HCT116 (cell line): ENCODE measurements around the gene ARFGEF3. TPM values are rescaled to one million over a fixed set of nuclear protein-coding genes. Genes with fewer than 3 reads are reported as not detected.
"Not testable (repeated sequence)": the region's sequence is repeated elsewhere in the genome, so short reads cannot be mapped to it uniquely, and the experiment has no call there.

Experiments
- ATAC-seq: fragments of 200-7000 bp; cut with Tn5 transposase; 2 replicates; pipeline ENCODE4 v1.9.1; 2020; ENCODE audit warnings: mild to moderate bottlenecking, moderate library complexity
- BruUV-seq: library from RNA; stranded (reverse); fragments of 400-500 nt; replicated peaks from 2 replicates; lab custom pipeline; 2021; lab: Mats Ljungman, UMichigan
- CTCF ChIA-PET: fragments of 300-600 bp; sonication (Branson Sonifier 250); formaldehyde crosslinking; loops from one replicate; lab custom pipeline; 2021; ENCODE audit warnings: antibody characterized with exemption; lab: Charles Lee
- POLR2A ChIA-PET: fragments of 300-600, 350-600 bp; sonication (Branson Sonifier 250); formaldehyde crosslinking; loops from one replicate; lab custom pipeline; 2021; ENCODE audit warnings: antibody characterized with exemption; lab: Charles Lee
- RAD21 ChIA-PET, 2 experiments: fragments of 300-600 bp; sonication (Branson Sonifier 250); formaldehyde crosslinking; loops; one replicate each; lab custom pipeline; 2023; ENCODE audit warnings: low total read pairs in 2 of 2; ENCODE audit not compliant: uncharacterized antibody in 2 of 2, unreplicated experiment in 2 of 2, low non-redundant PET in 1 of 2; lab: Charles Lee
- DNase-seq: peaks from one replicate; pipeline ENCODE4 v3.0.0-alpha.2; 2010; ENCODE audit warnings: low read depth, low spot score
- H2AFZ ChIP-seq: fragments of 200-600 bp; shearing (Covaris generic), sonication (generic); 2 replicates; pipeline ENCODE4 v1.6.1; 2017; ENCODE audit warnings: low read depth, mixed run types, mixed read lengths, antibody characterized with exemption, low read length; ENCODE audit not compliant: poor library complexity, severe bottlenecking
- H3K27ac ChIP-seq: 2 replicates; pipeline ENCODE4 v1.5.1; 2012; ENCODE audit warnings: low read depth, low read length
- H3K27me3 ChIP-seq: fragments of 200-600 bp; sonication (generic); 2 replicates; pipeline ENCODE4 v1.6.1; 2016; ENCODE audit warnings: mixed run types, low read length, mixed read lengths; ENCODE audit not compliant: insufficient read depth
- H3K36me3 ChIP-seq, 2 experiments: fragments of 200-500 bp in 1 of 2; fragments of 200-600 bp in 1 of 2; sonication (Bioruptor generic) in 1 of 2; sonication (generic) in 1 of 2; 2 replicates each; pipeline versions ENCODE4 v1.5.1 to v1.6.1; 2014 to 2016; ENCODE audit warnings: low read length in 2 of 2, inconsistent platforms in 1 of 2, mixed read lengths in 1 of 2, mixed run types in 1 of 2; ENCODE audit not compliant: insufficient read depth in 2 of 2, control insufficient read depth in 1 of 2
- H3K4me1 ChIP-seq, 2 experiments: fragments of 200-600 bp in 1 of 2; sonication (generic) in 1 of 2; 2 replicates each; pipeline versions ENCODE4 v1.5.1 to v1.6.1; 2012 to 2017; ENCODE audit warnings: low read length in 2 of 2, inconsistent platforms in 1 of 2, mild to moderate bottlenecking in 1 of 2, mixed read lengths in 1 of 2, mixed run types in 1 of 2, moderate library complexity in 1 of 2; ENCODE audit not compliant: insufficient read depth in 2 of 2, control insufficient read depth in 1 of 2
- H3K4me2 ChIP-seq: fragments of 200-600 bp; sonication (generic); 2 replicates; pipeline ENCODE4 v1.6.1; 2017; ENCODE audit warnings: mixed run types, low read length, mixed read lengths
- H3K4me3 ChIP-seq, 2 experiments: fragments of 200-600 bp in 1 of 2; sonication (generic) in 1 of 2; replicated peaks in 1 of 2; 2 replicates each; pipeline ENCODE4 v1.5.1; 2011 to 2016; ENCODE audit warnings: low read length in 2 of 2, control low read depth in 1 of 2, low read depth in 1 of 2, mild to moderate bottlenecking in 1 of 2, mixed read lengths in 1 of 2, mixed run types in 1 of 2
- H3K79me2 ChIP-seq: fragments of 200-600 bp; sonication (generic); 2 replicates; pipeline ENCODE4 v1.6.1; 2017; ENCODE audit warnings: mild to moderate bottlenecking, mixed run types, low read length, moderate library complexity, mixed read lengths; ENCODE audit not compliant: insufficient read depth
- H3K9ac ChIP-seq: fragments of 200-600 bp; sonication (generic); 2 replicates; pipeline ENCODE4 v1.6.1; 2016; ENCODE audit warnings: low read length, mixed read lengths
- H3K9me2 ChIP-seq: fragments of 200-600 bp; sonication (generic), shearing (Covaris generic); 2 replicates; pipeline ENCODE4 v1.6.1; 2017; ENCODE audit warnings: mixed run types, mild to moderate bottlenecking, moderate library complexity; ENCODE audit not compliant: insufficient read depth
- H3K9me3 ChIP-seq, 2 experiments: fragments of 200-500 bp in 1 of 2; fragments of 200-600 bp in 1 of 2; sonication (Bioruptor generic) in 1 of 2; sonication (generic) in 1 of 2; 2 replicates each; pipeline ENCODE4 v1.6.1; 2014 to 2017; ENCODE audit warnings: low read length in 2 of 2, mixed read lengths in 2 of 2, inconsistent platforms in 1 of 2, low read depth in 1 of 2, mild to moderate bottlenecking in 1 of 2, mixed run types in 1 of 2, moderate library complexity in 1 of 2; ENCODE audit not compliant: control insufficient read depth in 1 of 2, insufficient read depth in 1 of 2
- H4K20me1 ChIP-seq: fragments of 200-600 bp; sonication (generic), shearing (Covaris generic); 2 replicates; pipeline ENCODE4 v1.6.1; 2017; ENCODE audit warnings: mixed run types, mild to moderate bottlenecking, moderate library complexity; ENCODE audit not compliant: insufficient read depth
- CBX3 ChIP-seq: IDR thresholded peaks from 2 replicates; pipeline ENCODE4 v1.6.1; 2012; ENCODE audit warnings: low read depth
- CEBPB ChIP-seq: IDR thresholded peaks from 2 replicates; pipeline ENCODE4 v1.6.1; 2012; ENCODE audit warnings: low read depth
- EGR1 ChIP-seq: IDR thresholded peaks from 2 replicates; pipeline ENCODE4 v1.6.1; 2012; ENCODE audit warnings: low read depth
- EZH2 ChIP-seq: fragments of 200-600 bp; sonication (generic); IDR thresholded peaks from 2 replicates; pipeline ENCODE4 v1.6.1; 2017; ENCODE audit warnings: antibody characterized with exemption, mixed run types
- POLR2A ChIP-seq: IDR thresholded peaks from 2 replicates; pipeline ENCODE4 v1.7.0; 2011; ENCODE audit warnings: borderline replicate concordance; ENCODE audit not compliant: insufficient read depth, insufficient read length; ENCODE audit errors: extremely low read depth
- POLR2AphosphoS5 ChIP-seq: IDR thresholded peaks from 2 replicates; pipeline ENCODE4 v1.6.1; 2011; ENCODE audit warnings: mild to moderate bottlenecking, low read depth, low read length, moderate library complexity
- SP1 ChIP-seq: IDR thresholded peaks from 2 replicates; pipeline ENCODE4 v1.6.1; 2012; ENCODE audit warnings: low read depth
- YY1 ChIP-seq: IDR thresholded peaks from 2 replicates; pipeline ENCODE4 v1.6.1; 2011; ENCODE audit warnings: low read length, low read depth, moderate library complexity, mild to moderate bottlenecking; ENCODE audit not compliant: insufficient replicate concordance; ENCODE audit errors: extremely low read depth
- ZNF274 ChIP-seq: fragments of 200-500 bp; sonication (Bioruptor generic); IDR thresholded peaks from 2 replicates; pipeline ENCODE4 v1.6.1; 2014; ENCODE audit warnings: mild to moderate bottlenecking, low read depth, low read length, inconsistent platforms
- intact Hi-C: fragments of 100-400 bp; cut with micrococcal nuclease; formaldehyde crosslinking; loops from 2 replicates; pipeline ENCODE4 v1.10.0; 2022
- total RNA-seq: library from RNA; stranded (reverse); gene quantifications from one replicate; pipeline ENCODE4 v1.2.1, GENCODE V29; 2021; ENCODE audit not compliant: unreplicated experiment
- TF ChIP-seq, protein P1 (sequence below): IDR thresholded peaks from 2 replicates; pipeline ENCODE4 v1.6.1; 2011; ENCODE audit warnings: mild to moderate bottlenecking, low read length, moderate library complexity; ENCODE audit not compliant: insufficient replicate concordance; ENCODE audit errors: extremely low read depth
- TF ChIP-seq, protein P2 (sequence below): IDR thresholded peaks from 2 replicates; pipeline ENCODE4 v1.6.1; 2012
- TF ChIP-seq, protein P3 (sequence below): IDR thresholded peaks from 2 replicates; pipeline ENCODE4 v1.6.1; 2012

Gene ARFGEF3
- total RNA-seq, 1 experiment from 2014 or later = 3.8 TPM

GRCh38 chr6:138212530-138212929 is 50.8 kb downstream of the ARFGEF3 start:
- H3K9me3 ChIP-seq, DNase-seq, H3K79me2 ChIP-seq, H2AFZ ChIP-seq, ATAC-seq, H3K9me2 ChIP-seq, POLR2A ChIA-PET, H3K4me3 ChIP-seq, BruUV-seq, H3K4me2 ChIP-seq, intact Hi-C loops, RAD21 ChIA-PET, H4K20me1 ChIP-seq, H3K27ac ChIP-seq, H3K36me3 ChIP-seq, H3K27me3 ChIP-seq, H3K4me1 ChIP-seq, H3K9ac ChIP-seq, CTCF ChIA-PET: not testable (repeated sequence)

DNA sequence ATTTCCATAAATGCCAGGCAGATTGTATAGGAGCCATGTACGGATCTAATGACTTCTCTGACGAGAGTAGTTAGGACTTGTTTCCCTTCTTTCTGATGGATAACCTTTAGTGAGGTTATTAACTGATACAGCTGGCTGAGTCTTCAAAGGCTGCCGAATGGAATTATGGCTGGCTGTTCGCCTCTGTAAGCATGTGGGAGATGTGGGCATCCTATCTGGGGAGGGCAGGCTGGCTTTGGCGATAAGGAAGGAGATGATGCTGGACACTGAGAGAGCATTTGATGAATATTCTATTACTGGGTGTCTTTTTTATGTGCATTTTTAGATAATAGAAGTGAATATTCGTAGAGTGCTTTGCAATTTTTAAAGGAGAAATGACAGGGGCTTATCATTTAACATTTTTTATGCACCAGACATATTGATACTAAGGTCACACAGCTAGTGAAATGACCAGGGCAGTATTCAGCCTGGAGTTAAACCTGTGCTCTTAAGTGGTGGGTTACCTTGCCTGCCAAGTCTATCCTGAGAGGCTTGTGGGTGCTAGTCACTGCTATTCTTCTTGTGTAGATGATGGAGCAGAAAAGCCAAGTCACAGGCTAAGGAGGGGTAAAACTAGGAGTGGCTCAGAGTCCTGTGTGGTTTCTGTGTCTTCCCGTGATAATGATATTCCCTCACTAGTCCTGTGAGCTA is 53.5 kb downstream of the ARFGEF3 start:
- H3K36me3 ChIP-seq = no peaks in the 10 kb centered on the region
- H4K20me1 ChIP-seq = no peaks in the 10 kb centered on the region
- H3K9ac ChIP-seq = no peak overlapping the region
- no peak overlapping the region for H3K4me2 ChIP-seq
- no peak overlapping the region for H2AFZ ChIP-seq
- intact Hi-C loops = no loop called here
- no peak overlapping the region for H3K27ac ChIP-seq
- H3K27me3 ChIP-seq = no peaks in the 10 kb centered on the region
- no peak overlapping the region for H3K4me3 ChIP-seq
- ChIA-PET POLR2A (no interaction called here), CTCF (no interaction called here), RAD21 (no interaction called here)
- no peak for ATAC-seq
- no peaks in the 10 kb centered on the region for H3K4me1 ChIP-seq
- no TSS peak for BruUV-seq
- no peak for TF ChIP-seq YY1
- TF ChIP-seq, all 23 proteins: peak for 0
- Histone ChIP-seq H3K9me2 (no peaks in the 10 kb centered on the region), H3K9me3 (no peaks in the 10 kb centered on the region), H3K79me2 (no peaks in the 10 kb centered on the region)
- DNase-seq = no peak

- CTCF ChIA-PET = no interaction called here
- H3K27ac ChIP-seq = no peak within 1 kb of the TSS
- RAD21 ChIA-PET = no interaction called here
- H3K9me3 ChIP-seq = no peaks in the 10 kb centered on the region
- no peaks in the 10 kb centered on the region for H3K36me3 ChIP-seq
- no peak for ATAC-seq
- H4K20me1 ChIP-seq = no peaks in the 10 kb centered on the region
- H3K9ac ChIP-seq = no peak within 1 kb of the TSS
- POLR2A ChIA-PET = no interaction called here
- intact Hi-C loops = no loop called here
- no peaks in the 10 kb centered on the region for H3K27me3 ChIP-seq
- no peak within 1 kb of the TSS for H3K4me3 ChIP-seq
- no peaks in the 10 kb centered on the region for H3K9me2 ChIP-seq
- H3K4me2 ChIP-seq = no peak within 1 kb of the TSS
- BruUV-seq = no TSS peak
- no peak for DNase-seq
- H3K79me2 ChIP-seq = no peaks in the 10 kb centered on the region
- no peak within 1 kb of the TSS for H2AFZ ChIP-seq
- no peaks in the 10 kb centered on the region for H3K4me1 ChIP-seq
- no peak for TF ChIP-seq EZH2
- TF ChIP-seq, protein P1, sequence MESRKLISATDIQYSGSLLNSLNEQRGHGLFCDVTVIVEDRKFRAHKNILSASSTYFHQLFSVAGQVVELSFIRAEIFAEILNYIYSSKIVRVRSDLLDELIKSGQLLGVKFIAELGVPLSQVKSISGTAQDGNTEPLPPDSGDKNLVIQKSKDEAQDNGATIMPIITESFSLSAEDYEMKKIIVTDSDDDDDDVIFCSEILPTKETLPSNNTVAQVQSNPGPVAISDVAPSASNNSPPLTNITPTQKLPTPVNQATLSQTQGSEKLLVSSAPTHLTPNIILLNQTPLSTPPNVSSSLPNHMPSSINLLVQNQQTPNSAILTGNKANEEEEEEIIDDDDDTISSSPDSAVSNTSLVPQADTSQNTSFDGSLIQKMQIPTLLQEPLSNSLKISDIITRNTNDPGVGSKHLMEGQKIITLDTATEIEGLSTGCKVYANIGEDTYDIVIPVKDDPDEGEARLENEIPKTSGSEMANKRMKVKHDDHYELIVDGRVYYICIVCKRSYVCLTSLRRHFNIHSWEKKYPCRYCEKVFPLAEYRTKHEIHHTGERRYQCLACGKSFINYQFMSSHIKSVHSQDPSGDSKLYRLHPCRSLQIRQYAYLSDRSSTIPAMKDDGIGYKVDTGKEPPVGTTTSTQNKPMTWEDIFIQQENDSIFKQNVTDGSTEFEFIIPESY = no peak
- TF ChIP-seq CEBPB = no peak
- TF ChIP-seq, protein P2, sequence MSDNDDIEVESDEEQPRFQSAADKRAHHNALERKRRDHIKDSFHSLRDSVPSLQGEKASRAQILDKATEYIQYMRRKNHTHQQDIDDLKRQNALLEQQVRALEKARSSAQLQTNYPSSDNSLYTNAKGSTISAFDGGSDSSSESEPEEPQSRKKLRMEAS = no peak
- no peak for TF ChIP-seq CBX3
- no peak for TF ChIP-seq POLR2A
- no peak for TF ChIP-seq EGR1
- no peak for TF ChIP-seq POLR2AphosphoS5
- no peak for TF ChIP-seq ZNF274
- TF ChIP-seq, protein P3, sequence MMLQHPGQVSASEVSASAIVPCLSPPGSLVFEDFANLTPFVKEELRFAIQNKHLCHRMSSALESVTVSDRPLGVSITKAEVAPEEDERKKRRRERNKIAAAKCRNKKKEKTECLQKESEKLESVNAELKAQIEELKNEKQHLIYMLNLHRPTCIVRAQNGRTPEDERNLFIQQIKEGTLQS = no peak
- no peak for TF ChIP-seq SP1
Measured at GRCh38 chr6:138218449-138218848, 56.7 kb downstream of the ARFGEF3 start, which contains the start of gene PBOV1. PBOV1 (minus strand) TSS chr6:138218491; CDS start chr6:138218395, 96 bp downstream.
